HTR-8/SVneo (cell line): ENCODE measurements around the gene KIF1A.
"Not testable (repeated sequence)": the region's sequence is repeated elsewhere in the genome, so short reads cannot be mapped to it uniquely, and the experiment has no call there.

ENCODE experiments used
- DNase-seq: peaks from one replicate; pipeline ENCODE4 v3.0.0; 2011; ENCODE audit warnings: low spot score, mixed read lengths; ENCODE audit not compliant: insufficient read length
- FAIRE-seq: peaks from 2 replicates; lab custom pipeline; 2011; peaks lifted over from hg19 to GRCh38; lab: Jason Lieb, UNC

Gene KIF1A

DNA sequence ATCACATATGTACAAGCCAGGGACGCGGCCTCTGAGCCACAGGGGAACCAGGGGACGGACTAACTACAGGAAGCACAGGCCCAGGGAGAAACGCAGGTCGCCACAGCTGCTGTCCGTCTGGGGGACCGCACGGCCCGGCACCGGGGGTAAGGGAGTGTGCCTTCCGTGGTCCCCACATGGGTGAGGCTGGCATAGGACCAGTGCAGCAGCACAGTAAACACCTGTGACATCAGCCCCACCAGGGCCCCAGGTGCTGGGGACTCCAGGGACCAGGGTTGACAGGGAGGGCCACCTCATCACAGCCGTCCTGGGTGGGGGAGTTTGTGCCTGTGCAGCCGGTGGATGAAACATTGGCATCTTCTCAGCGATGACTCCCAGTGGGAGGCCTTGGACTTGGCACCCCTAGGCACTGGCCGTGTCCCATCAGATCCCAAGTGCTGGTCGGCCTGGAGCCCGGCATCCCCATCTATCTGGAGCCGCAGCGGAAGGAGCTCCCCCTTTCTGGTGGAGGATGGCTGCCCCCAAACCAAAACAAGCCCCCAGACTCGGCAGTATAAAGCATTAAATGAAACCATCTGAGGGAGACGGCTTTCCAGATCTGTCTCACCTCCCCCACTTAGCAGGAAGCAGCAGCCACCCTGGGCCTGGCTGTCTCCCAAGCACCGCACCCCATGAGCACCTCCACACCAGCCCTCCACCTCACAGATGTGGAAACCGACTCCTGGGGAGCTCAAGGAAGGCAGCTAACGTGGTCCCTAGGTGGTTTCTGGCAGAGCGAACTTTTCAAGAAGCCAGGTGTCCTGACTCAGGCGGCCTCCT is 105.9 kb downstream of the KIF1A start:
- no peak for DNase-seq

DNA sequence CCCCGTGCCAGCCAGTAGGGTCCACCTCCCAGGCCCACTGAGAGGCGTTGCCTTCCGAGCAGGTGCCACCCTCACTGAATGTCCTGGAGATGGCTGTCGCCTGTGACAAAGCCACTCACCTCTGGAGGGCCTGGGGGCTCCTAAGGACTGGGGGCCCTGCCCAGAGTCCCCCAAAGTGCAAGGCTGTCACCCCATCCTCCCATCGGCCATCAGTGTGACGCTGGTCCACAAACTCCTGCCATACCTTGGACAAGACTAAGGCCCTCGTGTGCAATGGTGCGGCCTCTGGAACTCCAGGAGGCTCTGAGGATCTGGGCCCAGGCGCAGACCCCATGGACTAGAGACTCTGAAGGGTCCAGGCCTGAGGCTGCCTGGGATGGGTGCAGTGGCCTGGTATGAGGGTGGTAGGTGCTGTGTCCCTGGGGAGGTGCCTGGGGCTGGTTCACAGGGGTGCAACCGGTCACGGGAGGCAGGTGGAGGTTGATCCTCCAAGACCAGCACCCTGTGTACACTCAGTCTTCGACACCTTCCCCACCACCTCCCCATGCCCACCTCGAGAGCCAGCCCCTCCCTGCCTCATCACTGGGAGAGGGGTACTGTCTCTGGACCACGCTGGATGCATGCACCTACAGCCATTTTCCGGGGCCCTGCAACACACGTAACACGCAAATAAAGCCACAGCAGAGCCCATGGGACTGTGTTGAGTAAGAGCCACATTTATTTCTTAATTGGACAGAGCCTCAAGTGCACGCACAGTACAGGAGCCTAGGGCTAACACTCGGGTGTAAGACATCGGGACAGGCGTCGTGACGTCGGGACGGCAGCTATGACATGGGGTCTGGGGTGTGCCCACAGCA is 106.7 kb downstream of the KIF1A start:
- no peak for FAIRE-seq
- DNase-seq, result no peak

More for the DNA sequence above, 105.9 kb downstream of the KIF1A start:
- no peak for FAIRE-seq

DNA sequence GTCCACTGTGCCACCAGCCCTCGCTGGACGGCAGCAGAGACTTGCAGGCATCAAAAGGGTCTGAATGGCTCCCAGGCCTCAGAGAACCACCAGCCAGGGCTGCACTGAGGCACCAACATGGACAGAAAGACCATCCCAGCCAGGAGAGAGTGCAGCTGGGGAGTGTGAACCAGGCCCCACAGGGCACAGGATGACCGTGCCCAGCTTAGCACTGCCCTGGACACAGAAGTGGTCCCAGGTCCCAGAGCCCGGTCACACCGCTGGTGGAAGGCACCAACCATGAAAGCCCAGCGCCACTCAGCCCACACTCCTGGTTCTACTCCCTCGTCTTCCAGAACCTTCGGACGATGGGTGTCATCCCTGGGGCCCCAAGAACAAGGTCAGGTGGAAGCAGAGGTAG is 107.9 kb downstream of the KIF1A start:
- FAIRE-seq (no peak), DNase-seq (no peak)

DNA sequence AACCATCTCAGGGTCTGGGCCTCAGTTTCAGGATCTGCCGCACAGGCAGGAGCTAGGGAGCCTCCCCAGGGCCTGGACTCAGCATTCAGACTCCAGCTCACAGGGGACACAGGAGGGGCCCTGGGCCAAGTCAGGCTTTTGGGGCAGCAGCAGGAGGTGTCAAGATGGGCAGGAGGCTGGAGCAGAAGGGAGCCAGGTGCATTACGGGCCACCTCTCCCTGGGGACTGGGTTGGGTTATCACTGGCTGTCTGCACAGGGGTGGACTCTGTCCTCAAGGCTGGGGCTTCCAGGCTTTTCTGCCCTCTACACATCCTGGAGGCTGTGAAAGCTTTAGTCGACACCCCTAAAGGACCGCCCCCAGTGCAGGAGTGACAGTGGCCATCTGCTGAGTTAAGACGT is 108.3 kb downstream of the KIF1A start:
- no peak for DNase-seq
- no peak for FAIRE-seq

DNA sequence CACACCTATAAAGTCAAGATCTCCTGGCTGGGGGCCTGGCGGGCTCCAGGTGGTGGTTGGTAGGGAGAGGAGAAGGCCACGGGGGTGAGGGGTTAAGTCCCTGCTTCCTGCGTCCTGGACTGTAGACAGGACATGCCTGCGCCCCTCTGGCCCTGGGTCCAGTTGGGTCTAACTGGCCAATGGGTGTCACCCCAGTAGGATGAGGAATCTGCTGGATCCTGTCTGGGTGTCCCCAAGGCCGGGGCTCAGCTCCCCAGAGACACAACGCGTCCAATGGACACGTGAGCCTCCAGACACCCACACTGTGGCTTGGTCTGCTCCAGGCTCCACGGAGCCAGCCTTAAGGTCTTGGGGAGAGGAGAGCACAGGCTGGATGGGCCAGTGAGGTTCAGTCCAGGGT is 108.7 kb downstream of the KIF1A start:
- FAIRE-seq, result no peak
- no peak for DNase-seq

DNA sequence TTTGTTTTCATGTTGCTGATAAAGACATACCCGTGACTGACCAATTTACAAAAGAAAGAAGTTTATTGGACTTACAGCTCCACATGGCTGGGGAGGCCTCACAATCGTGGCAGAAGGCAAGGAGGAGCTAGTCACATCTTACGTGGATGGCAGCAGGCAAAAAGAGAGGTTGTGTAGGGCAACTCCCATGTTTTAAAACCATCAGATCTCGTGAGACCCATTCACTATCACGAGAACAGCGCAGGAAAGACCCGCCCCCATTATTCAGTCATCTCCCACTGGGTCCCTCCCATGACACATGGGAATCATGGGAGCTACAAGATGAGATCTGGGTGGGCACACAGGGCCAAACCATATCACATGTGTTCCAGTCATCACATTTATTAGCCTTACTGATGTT is 111.6 kb downstream of the KIF1A start:
- FAIRE-seq (no peak), DNase-seq (no peak)

DNA sequence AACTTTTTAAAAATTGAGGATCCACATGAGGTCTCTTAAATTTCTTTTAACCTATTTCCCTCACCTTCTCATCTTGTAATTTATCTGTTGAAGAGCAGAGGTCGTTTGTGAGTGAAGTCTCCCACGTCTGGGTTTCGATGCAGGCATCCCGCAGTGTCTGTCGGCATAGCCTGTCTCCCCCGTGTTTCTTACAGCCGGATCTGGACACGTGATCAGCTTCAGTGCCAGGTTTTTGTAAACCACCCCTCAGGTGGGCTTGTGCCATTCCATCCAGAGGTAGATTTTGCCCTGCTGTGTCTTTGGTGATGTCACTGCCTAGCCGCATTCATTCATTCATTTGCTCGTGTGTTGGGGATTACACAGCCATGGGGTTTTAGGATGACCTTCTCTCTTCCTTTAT is 112.2 kb downstream of the KIF1A start:
- FAIRE-seq (no peak), DNase-seq (no peak)

DNA sequence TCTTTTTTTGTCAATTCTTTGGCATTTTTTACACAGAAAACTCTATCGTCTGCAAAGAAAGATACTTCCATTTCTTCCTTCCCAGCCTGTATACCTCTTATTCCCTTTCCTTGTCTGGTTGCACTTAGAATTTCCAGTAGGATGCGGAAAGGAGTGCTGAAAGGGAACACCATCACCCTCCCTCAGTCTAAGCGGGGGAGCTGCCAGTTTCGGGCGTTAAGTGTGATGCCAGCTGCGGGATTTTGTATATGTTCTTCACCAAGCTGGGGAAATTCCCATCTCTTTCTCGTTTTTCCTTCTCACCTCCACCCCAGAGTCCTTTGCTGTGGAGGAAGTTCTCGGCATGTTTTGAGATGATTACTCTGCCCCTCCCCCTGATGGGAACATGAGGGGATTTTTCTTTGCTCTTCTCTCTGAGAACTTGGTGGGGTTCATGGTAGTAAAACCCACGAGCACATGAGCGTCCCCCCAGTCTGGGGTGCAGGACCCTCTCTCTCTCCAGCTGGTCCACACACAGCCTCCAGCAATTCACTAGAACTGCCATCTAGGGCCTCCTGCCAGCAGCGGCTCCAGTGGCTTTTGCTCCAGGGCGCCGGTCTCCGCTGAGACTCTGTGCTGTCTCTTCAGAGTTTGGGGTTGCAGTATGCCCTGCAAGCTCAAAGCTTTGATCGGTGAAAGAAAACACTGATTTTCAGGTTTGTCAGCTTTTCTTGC is 112.8 kb downstream of the KIF1A start:
- no peak for DNase-seq
- FAIRE-seq, result no peak

DNA sequence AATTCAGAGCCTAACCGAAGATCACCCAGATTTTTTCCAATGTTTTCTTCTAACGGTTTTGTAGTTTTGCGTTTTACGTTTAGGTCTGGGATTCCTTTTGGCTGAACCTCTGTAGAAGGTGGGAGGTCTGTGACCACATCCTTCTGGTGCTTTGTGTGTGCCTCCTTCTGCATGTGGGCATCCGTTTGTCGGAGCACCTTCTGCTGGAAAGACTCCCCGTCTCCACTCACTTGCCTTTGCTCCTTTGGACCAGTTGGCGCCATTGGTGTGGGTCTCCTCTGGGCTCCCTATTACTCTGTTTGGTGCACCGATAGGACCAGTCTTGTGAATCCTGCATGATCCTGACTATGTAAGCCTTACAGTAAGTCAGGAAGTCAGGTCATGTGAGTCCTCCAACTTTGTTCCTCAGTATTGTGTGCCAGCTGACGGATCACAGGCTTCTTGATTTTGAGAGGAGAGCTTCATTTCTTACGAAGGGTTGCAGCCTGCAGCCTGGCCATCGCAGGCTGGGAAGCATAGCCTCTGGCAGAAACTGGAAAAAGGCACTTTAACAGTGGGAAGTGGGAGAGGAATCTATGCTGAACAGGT is 114.7 kb downstream of the KIF1A start:
- FAIRE-seq (no peak), DNase-seq (no peak)

DNA sequence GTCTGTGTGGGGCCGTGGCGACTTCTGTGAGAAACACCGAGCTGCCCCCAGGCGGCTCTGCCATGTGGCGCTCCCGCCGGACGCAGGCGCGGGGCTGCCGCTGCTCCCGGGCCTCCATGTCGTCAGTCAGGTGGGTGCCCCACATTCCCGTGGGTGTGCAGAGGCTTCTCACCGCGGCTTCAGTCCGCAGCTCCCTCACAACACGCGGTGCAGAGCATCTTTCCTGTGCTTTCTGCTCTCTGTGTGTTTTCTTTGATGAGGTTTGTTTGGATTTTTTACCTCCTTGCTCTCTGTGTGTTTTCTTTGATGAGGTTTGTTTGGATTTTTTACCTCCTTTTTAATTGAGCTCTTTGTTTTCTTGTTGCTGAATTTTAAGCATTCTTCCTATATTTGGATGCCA is 115.4 kb downstream of the KIF1A start:
- no peak for DNase-seq
- FAIRE-seq, result no peak

DNA sequence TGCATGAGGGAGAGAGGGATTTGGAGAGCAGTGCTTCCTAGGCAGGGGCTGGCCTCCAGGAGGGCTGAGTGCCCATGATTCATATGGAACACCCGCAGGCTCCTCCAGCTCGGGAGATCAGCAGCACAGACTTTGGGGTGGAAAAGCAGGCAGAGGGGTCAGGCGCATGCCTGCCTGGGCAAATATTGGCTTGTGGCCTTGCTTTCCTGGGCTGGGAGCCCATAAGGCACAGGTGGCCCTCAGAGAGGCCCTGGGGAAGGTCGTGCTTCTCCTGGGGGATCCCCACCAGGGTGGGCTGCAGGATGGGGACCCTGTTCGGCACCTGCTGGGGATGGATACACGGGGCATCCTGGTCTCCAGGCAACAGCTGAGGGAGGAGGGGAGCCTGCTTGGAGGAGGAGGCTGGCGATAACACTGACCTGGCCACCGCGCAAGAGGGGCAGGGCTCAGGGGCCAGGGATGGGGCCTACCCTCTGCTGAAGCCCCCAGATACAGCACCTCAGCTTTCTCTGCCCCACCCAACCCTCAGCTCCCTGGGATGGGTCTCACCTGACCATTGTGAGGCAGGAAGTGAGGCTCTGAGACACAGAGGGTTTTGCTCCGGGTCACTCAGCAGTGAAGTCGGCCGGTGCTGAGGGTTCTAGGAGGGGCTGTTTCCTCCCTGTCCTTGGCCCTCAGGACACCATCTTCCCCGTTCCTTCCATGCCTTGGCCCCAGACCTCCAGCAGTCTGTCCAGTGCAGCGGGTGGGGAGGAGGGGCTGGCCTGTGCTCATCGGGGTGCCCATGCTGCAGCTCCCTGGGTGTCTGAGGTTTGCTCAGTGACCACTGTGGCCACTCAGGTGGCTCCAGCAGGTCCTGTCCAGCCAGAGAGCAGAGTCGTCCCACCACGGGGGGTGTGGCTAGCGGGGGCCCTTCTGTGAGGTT is 116.3 kb downstream of the KIF1A start:
- no peak for FAIRE-seq
- no peak for DNase-seq

DNA sequence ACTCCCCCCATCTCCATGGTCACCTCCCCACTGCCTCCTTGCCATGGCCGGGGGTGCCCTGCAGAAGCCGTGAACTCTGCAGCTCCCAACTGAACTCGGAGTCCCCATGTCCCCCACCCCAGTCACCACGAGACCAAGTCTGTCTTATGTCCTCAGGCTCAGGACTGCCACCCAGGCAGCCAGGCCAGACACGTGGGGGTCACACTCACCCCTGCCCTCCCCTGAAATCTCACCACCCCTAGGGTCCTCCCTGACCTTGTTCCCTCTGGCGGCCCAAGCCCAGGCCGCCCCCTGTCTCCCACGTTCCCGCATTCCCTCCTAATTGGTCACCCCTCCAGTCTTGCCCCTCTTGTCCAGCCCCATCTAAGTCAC is 117.4 kb downstream of the KIF1A start:
- FAIRE-seq, result no peak

DNA sequence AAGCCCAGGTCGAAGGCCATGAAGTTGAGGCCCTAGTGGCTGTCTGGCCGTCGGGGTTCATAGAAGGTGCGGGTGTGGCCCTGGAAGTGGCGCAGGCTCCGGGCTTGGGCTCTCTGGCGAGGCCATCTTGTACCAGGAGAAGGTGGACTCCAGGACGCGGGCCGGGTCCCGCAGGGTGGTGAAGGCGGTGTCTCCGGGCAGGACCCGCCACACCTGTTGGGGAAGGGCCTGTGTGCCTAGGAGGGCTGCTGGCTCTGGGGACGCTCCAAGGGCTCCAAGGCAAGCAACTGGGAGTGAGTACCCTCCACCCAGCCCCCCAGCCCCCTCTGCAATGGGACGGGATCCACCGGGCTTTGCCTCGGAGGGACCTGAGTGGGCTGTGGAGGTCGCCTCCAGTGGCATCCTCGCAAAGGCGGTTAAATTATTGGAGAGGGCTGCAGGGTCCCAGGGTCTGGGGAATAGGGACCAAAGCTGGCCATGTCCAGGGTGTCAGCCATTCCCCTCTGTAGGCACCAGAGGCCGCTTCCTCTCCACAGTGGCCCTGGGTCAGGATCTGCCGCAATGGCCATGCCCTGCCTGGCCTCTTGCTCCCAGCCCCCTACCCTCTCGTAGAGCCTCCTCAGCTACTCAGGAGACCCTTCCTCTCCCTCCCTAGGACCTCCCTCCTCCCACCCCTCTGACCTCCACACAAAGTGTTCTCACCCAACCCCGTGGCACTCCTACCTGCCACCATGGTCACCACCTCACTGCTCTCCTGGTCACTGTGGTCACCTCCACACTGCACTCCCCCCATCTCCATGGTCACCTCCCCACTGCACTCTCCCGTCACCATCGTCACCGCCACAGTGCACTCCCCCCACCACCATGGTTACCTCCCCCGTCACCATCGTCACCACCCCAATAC is 118.0 kb downstream of the KIF1A start:
- DNase-seq (no peak), FAIRE-seq (no peak)

More for the DNA sequence above, 117.4 kb downstream of the KIF1A start:
- DNase-seq, result no peak

DNA sequence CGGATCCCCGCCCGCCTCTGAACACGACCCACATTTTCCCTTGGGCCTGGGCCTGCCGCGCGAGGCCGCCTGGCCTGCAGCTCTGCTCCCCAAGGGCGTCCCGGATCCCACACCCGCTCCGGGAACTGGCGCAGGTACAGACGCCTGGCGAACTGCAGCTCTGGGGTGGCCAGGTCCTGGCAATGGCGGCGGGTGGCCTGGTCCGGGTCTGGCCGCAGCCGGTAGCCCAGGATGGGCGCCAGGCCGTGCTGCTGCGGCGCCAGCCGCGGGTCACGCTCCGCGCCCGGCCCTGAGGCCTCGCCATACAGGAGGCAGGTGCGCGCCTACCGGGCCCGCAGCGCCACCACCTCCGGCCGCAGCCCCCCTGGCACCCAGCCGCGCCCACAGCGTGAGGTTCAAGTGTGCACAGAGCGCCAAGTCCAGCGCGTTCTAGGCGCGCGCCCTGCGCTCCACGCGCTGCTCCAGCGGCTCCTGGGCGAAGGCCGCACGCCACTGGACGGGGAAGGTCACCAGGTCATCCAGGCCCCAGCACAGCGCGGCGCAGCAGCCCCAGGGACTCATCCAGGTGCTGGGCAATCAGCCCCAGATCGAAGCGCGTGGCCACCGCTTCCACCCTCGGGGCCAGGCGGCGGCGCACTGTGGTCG is 118.8 kb downstream of the KIF1A start:
- DNase-seq, result no peak
- no peak for FAIRE-seq

DNA sequence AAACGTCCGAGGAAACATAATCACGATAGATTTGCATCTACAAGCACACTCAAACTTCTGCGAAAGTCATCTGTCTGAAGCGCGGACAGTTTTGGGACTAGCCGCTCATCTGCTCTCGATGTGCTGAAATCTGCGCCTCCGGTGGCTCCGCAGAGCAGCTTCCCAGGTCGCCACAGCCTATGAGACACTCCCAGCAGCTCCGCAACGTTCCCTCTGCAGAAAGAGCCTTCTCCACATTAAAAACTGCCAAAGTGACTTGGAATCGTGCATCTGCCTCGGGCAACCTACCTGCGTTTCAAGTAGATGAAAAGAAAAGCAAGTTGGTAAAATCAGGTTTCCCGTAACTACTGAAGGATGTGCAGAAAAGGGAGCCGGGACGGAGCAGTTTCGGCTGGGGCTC is 119.4 kb downstream of the KIF1A start:
- DNase-seq, FAIRE-seq: not testable (repeated sequence)

DNA sequence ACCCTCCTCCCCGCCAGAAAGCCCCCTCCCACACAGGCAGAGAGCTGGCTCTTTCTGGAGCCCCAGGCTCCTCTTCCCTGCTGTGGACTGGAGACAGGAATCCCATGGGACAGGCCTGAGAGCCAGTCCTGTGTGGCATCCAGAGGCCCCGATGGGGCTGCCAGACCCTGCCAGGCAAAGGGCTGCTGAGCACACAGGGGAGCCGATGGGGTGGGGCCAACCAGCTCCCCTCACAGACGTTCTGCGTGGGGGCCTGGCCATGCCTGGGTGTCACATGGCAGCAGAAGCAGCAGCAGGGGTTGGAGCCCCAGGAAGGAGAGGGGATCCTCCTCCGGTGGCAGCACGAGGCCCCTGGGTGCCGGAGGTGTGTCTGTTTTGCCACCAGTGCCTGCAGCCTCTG is 120.2 kb downstream of the KIF1A start:
- FAIRE-seq, result peak; percentile 58
- DNase-seq, result not testable (repeated sequence)

DNA sequence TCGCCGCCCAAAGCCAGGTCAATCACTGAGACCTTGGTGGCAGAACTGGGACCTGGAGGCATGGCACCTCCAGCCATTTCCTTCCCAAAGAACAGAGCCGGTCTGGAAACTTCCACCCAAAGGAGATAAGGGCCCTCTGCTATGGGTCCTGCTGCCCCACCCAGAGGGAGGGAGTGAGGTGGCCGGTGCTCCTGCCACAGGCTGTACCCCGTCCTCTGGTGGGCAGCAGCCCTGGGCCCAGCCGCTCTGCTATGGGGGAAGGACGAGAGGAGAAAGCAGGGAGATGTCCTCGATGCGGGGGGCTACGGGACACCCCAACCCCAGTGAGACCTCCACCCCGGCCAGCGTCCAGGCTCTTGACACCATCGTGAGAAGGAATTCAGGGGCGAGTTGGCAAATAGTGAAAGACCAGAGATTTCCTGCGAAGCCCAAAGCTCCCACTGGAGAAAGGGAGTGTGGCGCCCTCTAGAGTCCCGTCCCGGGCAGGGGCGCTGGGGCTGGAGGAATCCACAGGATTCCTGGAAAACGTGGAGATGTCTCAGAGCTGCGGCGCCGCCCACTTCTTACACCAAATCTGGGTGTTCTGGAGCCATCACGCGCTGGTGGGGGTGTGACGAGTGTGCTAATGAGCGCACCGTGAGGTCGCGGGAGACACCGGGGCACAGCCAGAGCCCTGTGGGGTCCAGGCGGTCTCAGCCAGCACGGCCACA is 121.0 kb downstream of the KIF1A start:
- not testable (repeated sequence) for DNase-seq
- peak; percentile 95 for FAIRE-seq
